Measurements from ENCODE around the gene EBF4.

GRCh38 chr20:2687514-2687913 is 5.1 kb upstream of the EBF4 start:
- TF ChIP-seq CTCF (IDR thresholded peaks at IDR 0.05 in 4 of 5, conservative IDR thresholded peaks at IDR 0.05 in 1 of 5): no peak
- no peak for TF ChIP-seq POLR2A (IDR thresholded peaks at IDR 0.05)
